HG02973 (cell line): ENCODE data around the gene TSPY10.
"Not testable (repeated sequence)": the region's sequence is repeated elsewhere in the genome, so short reads cannot be mapped to it uniquely, and the experiment has no call there.

ENCODE experiments used
- ATAC-seq: cut with Tn5 transposase; IDR thresholded peaks from one replicate; pipeline ENCODE4 v1.9.1; 2021; ENCODE audit warnings: moderate library complexity; ENCODE audit not compliant: unreplicated experiment

TSPY10 gene

GRCh38 chrY:9527580-9527979, at the start of gene TSPY10:
Gene TSPY10, plus strand, starts transcription at chrY:9527880. Its CDS starts 46 bp downstream, at chrY:9527926.
- not testable (repeated sequence) for ATAC-seq

- ATAC-seq, result not testable (repeated sequence)
These were observed 40.7 kb upstream of the TSPY10 start, which contains the start of gene TSPY9 for GRCh38 chrY:9486967-9487366. Gene TSPY9, plus strand, starts transcription at chrY:9487267. Its CDS starts 46 bp downstream, at chrY:9487313.

GRCh38 chrY:9504396-9504795, 23.3 kb upstream of the TSPY10 start:
- ATAC-seq, result not testable (repeated sequence)

- ATAC-seq, result not testable (repeated sequence)
These were observed 11.4 kb upstream of the TSPY10 start for GRCh38 chrY:9516287-9516686.
